SK-N-SH (cell line): ENCODE measurements around the gene RFTN1. TPM values are rescaled to one million over a fixed set of nuclear protein-coding genes. Genes with fewer than 3 reads are reported as not detected.

ENCODE experiments used
- CTCF ChIA-PET: fragments of 300-600, 350-600 bp; formaldehyde crosslinking; extraction: SDS; loops from one replicate; lab custom pipeline; 2021; lab: Yijun Ruan, JAX
- POLR2A ChIA-PET: fragments of 350-600 bp; sonication (Branson Sonifier 250); formaldehyde crosslinking; extraction: SDS; loops from one replicate; lab custom pipeline; 2020; ENCODE audit warnings: antibody characterized with exemption, inconsistent platforms; lab: Yijun Ruan, JAX
- DNase-seq: peaks from one replicate; pipeline ENCODE4 v3.0.0; 2012
- H2AFZ ChIP-seq: fragments of 200-600 bp; sonication (generic); 2 replicates; pipeline ENCODE4 v1.8.1; 2016; ENCODE audit warnings: antibody characterized with exemption, mild to moderate bottlenecking, low read depth
- H3F3A ChIP-seq: fragments of 200-600 bp; sonication (generic); replicated peaks from 2 replicates; pipeline ENCODE3; 2016; ENCODE audit warnings: antibody characterized with exemption, mild to moderate bottlenecking; ENCODE audit not compliant: insufficient read depth
- H3K27ac ChIP-seq, 2 experiments: fragments of 200-500 bp in 1 of 2; fragments of 200-600 bp in 1 of 2; sonication (Bioruptor generic) in 1 of 2; sonication (generic), shearing (Covaris generic) in 1 of 2; 2 replicates each; pipeline versions ENCODE4 v1.5.1 to v1.6.1; 2014 to 2016; ENCODE audit warnings: low read depth in 2 of 2, inconsistent platforms in 1 of 2, low read length in 1 of 2, mild to moderate bottlenecking in 1 of 2, mixed read lengths in 1 of 2
- H3K27me3 ChIP-seq: fragments of 200-600 bp; sonication (generic), shearing (Covaris generic); 2 replicates; pipeline ENCODE4 v1.6.1; 2016; ENCODE audit warnings: mixed run types; ENCODE audit not compliant: insufficient read depth
- H3K36me3 ChIP-seq, 2 experiments: fragments of 200-500 bp in 1 of 2; fragments of 200-600 bp in 1 of 2; sonication (Bioruptor generic) in 1 of 2; sonication (generic) in 1 of 2; replicated peaks in 1 of 2; 2 replicates each; pipeline versions ENCODE3 to v1.5.1; 2014 to 2016; ENCODE audit warnings: low read length in 1 of 2, mild to moderate bottlenecking in 1 of 2; ENCODE audit not compliant: insufficient read depth in 2 of 2, control insufficient read depth in 1 of 2
- H3K4me1 ChIP-seq, 2 experiments: fragments of 200-500 bp in 1 of 2; fragments of 200-600 bp in 1 of 2; sonication (Bioruptor generic) in 1 of 2; sonication (generic), shearing (Covaris generic) in 1 of 2; 2 replicates each; pipeline versions ENCODE4 v1.5.1 to v1.6.1; 2014 to 2016; ENCODE audit warnings: low read depth in 1 of 2, low read length in 1 of 2, mixed run types in 1 of 2; ENCODE audit not compliant: insufficient read depth in 2 of 2, control insufficient read depth in 1 of 2
- H3K4me2 ChIP-seq: fragments of 200-600 bp; sonication (generic), shearing (Covaris generic); 2 replicates; pipeline ENCODE4 v1.6.1; 2017; ENCODE audit warnings: mixed run types
- H3K4me3 ChIP-seq, 2 experiments: fragments of 200-500 bp in 1 of 2; fragments of 200-600 bp in 1 of 2; sonication (Bioruptor generic) in 1 of 2; sonication (generic), shearing (Covaris generic) in 1 of 2; 2 replicates each; pipeline versions ENCODE4 v1.5.1 to v1.8.1; 2014 to 2016; ENCODE audit warnings: low read depth in 2 of 2, inconsistent platforms in 1 of 2, low read length in 1 of 2, mild to moderate bottlenecking in 1 of 2, mixed read lengths in 1 of 2, moderate library complexity in 1 of 2
- H3K79me2 ChIP-seq: fragments of 200-600 bp; sonication (generic); 2 replicates; pipeline ENCODE4 v1.8.1; 2017; ENCODE audit warnings: mild to moderate bottlenecking; ENCODE audit not compliant: insufficient read depth
- H3K9ac ChIP-seq: fragments of 200-600 bp; sonication (generic); 2 replicates; pipeline ENCODE4 v1.6.1; 2017; ENCODE audit warnings: mixed run types
- H3K9me2 ChIP-seq: fragments of 200-600 bp; sonication (generic); 2 replicates; pipeline ENCODE4 v1.6.1; 2017; ENCODE audit warnings: mixed run types
- H3K9me3 ChIP-seq: fragments of 200-600 bp; sonication (generic); 2 replicates; pipeline ENCODE4 v1.6.1; 2017; ENCODE audit warnings: mixed run types, mild to moderate bottlenecking, moderate library complexity
- H4K20me1 ChIP-seq: fragments of 200-600 bp; sonication (generic); 2 replicates; pipeline ENCODE4 v1.6.1; 2017; ENCODE audit warnings: mild to moderate bottlenecking, mixed run types; ENCODE audit not compliant: insufficient read depth
- ELF1 ChIP-seq: IDR thresholded peaks from 2 replicates; pipeline ENCODE4 v1.4.0; 2012
- GABPA ChIP-seq: IDR thresholded peaks from 2 replicates; pipeline ENCODE4 v1.4.0; 2012; ENCODE audit warnings: low read depth, mild to moderate bottlenecking
- IRF3 ChIP-seq: fragments of 150-350 bp; IDR thresholded peaks from 2 replicates; pipeline ENCODE4 v1.6.1; 2016; ENCODE audit warnings: mild to moderate bottlenecking, low read depth, low read length
- JUND ChIP-seq: IDR thresholded peaks from 2 replicates; pipeline ENCODE4 v1.4.0; 2012
- NFIC ChIP-seq: IDR thresholded peaks from 2 replicates; pipeline ENCODE4 v1.4.0; 2012; ENCODE audit warnings: borderline replicate concordance
- NRF1 ChIP-seq: IDR thresholded peaks from 2 replicates; pipeline ENCODE4 v1.6.1; 2012; ENCODE audit warnings: low read depth, mild to moderate bottlenecking, low read length
- PBX3 ChIP-seq: IDR thresholded peaks from 2 replicates; pipeline ENCODE4; 2012
- POLR2AphosphoS5 ChIP-seq: IDR thresholded peaks from 2 replicates; pipeline ENCODE4 v1.6.1; 2012; ENCODE audit warnings: low read depth, low read length
- RAD21 ChIP-seq: IDR thresholded peaks from 2 replicates; pipeline ENCODE4 v1.6.1; 2012; ENCODE audit warnings: mild to moderate bottlenecking, low read length
- RXRA ChIP-seq: IDR thresholded peaks from 2 replicates; pipeline ENCODE4 v1.4.0; 2012; ENCODE audit warnings: low read depth, mild to moderate bottlenecking, borderline replicate concordance
- TAF1 ChIP-seq: IDR thresholded peaks from 2 replicates; pipeline ENCODE4 v1.6.1; 2012; ENCODE audit warnings: low read depth, mild to moderate bottlenecking, low read length, moderate library complexity, borderline replicate concordance
- USF1 ChIP-seq: IDR thresholded peaks from 2 replicates; pipeline ENCODE4 v1.4.0; 2012; ENCODE audit warnings: low read depth, borderline replicate concordance
- USF2 ChIP-seq: fragments of 150-350 bp; IDR thresholded peaks from 2 replicates; pipeline ENCODE4 v1.6.1; 2017; ENCODE audit warnings: antibody characterized with exemption, low read length, low read depth, borderline replicate concordance
- YY1 ChIP-seq: IDR thresholded peaks from 2 replicates; pipeline ENCODE4 v1.4.0; 2012; ENCODE audit warnings: low read depth, mild to moderate bottlenecking
- WGBS: methylation state at CpG from one replicate; pipeline ENCODE4 v1.1.6; 2017; ENCODE audit warnings: low lambda C conversion rate; 5-methylcytosine and 5-hydroxymethylcytosine counted together
- polyA plus RNA-seq, 3 experiments: library from polyadenylated mRNA; depleted of rRNA; stranded (reverse); fragments of >200 nt; gene quantifications; 2 replicates each; pipeline ENCODE4 v1.2.3, GENCODE V29; 2012

RFTN1 gene
- polyA plus RNA-seq, 1 of the 3 experiments (the other 2 are of a cell fraction): 21.2 TPM

GRCh38 chr3:16406166-16406565 lies 107.3 kb downstream of the RFTN1 start:
- Histone ChIP-seq H3K9me3 (no peaks in the 10 kb centered on the region), H3K4me3 (no peak overlapping the region), H3K9me2 (no peaks in the 10 kb centered on the region), H2AFZ (no peak overlapping the region), H3K4me2 (no peak overlapping the region), H3K4me1 (peaks cover 0 to 11% of the 10 kb centered on the region in 2 experiments; a peak in 1 of 4 replicates), H3F3A (no peaks in the 10 kb centered on the region), H3K36me3 (peaks cover 4 to 5% of the 10 kb centered on the region in 2 experiments), H3K27me3 (no peaks in the 10 kb centered on the region), H4K20me1 (no peaks in the 10 kb centered on the region), H3K79me2 (peaks cover 6% of the 10 kb centered on the region; the same call in 1 of the 2 replicates), H3K27ac (no peak overlapping the region), H3K9ac (no peak overlapping the region)
- no peak for DNase-seq
- ChIA-PET POLR2A (no interaction called here), CTCF (no interaction called here)
- TF ChIP-seq RXRA: no peak
- no peak for TF ChIP-seq USF1
- TF ChIP-seq GABPA: no peak
- no peak for TF ChIP-seq IRF3
- no peak for TF ChIP-seq RAD21
- no peak for TF ChIP-seq NRF1
- no peak for TF ChIP-seq TAF1
- no peak for TF ChIP-seq NFIC
- no peak for TF ChIP-seq ELF1
- no peak for TF ChIP-seq JUND
- no peak for TF ChIP-seq YY1
- TF ChIP-seq POLR2AphosphoS5: no peak
- TF ChIP-seq USF2: no peak
- WGBS: 88% methylated on average over 6 of the region's 6 CpGs

GRCh38 chr3:16404349-16404895 lies 109.1 kb downstream of the RFTN1 start:
- H3K9me3 ChIP-seq: no peaks in the 10 kb centered on the region
- H3K9ac ChIP-seq: no peak overlapping the region
- no peaks in the 10 kb centered on the region for H4K20me1 ChIP-seq
- no peak overlapping the region for H3K4me2 ChIP-seq
- H3K4me1 ChIP-seq: peaks cover 0 to 19% of the 10 kb centered on the region in 2 experiments; a peak in 1 of 4 replicates
- no peak overlapping the region for H3K4me3 ChIP-seq
- no peak overlapping the region; a peak in 1 of 4 replicates for H3K27ac ChIP-seq
- CTCF ChIA-PET: interaction anchor here (0.9 to 1.0 kb wide), 2 partner anchors 11 to 17 kb away, joined by 3 to 6 read pairs; no protein-coding TSS in a partner anchor
- peaks cover 4 to 5% of the 10 kb centered on the region in 2 experiments for H3K36me3 ChIP-seq
- no peaks in the 10 kb centered on the region for H3K27me3 ChIP-seq
- no peak overlapping the region for H2AFZ ChIP-seq
- H3K9me2 ChIP-seq: no peaks in the 10 kb centered on the region
- TF ChIP-seq JUND: no peak
- TF ChIP-seq ELF1: no peak
- TF ChIP-seq PBX3: no peak
- no peak for DNase-seq
- H3F3A ChIP-seq: no peaks in the 10 kb centered on the region
- 93% methylated on average over 6 of the region's 6 CpGs for WGBS
- H3K79me2 ChIP-seq: peaks cover 6% of the 10 kb centered on the region; the same call in 1 of the 2 replicates
- POLR2A ChIA-PET: interaction anchor here (0.6 kb wide), 1 partner anchor 112 kb away, joined by 3 read pairs; no protein-coding TSS in a partner anchor
